SKM-1 treated with dmso at 0.1 percent for 144 hours (cell line): Measurements from ENCODE around the gene CBLB.
A peak's percentile ranks its signal among the peaks of the same experiment; 100 is the strongest.

Experiments
- DNase-seq: peaks from one replicate; lab custom pipeline; 2025; ENCODE audit not compliant: unreplicated experiment; lab: John Stamatoyannopoulos, UW

CBLB gene

DNA sequence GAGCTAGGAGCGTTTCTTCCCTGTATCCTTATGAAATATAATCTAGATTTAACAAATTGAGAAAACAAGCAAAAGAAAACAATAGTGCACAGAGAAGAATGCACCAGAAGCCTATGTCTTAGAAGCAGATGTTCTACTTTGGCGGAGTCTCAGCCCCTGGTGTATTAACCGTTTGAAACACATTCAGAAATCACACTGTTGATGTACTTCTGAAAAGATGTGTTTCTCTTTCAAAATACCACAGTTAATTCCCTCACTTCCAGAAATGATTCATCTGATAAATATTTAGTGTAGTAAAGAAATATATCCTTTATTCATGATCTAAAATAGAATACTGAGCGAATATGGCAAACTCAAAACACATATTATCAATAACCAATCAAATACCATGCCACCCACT lies 77.7 kb downstream of the CBLB start:
- DNase-seq: no peak

DNA sequence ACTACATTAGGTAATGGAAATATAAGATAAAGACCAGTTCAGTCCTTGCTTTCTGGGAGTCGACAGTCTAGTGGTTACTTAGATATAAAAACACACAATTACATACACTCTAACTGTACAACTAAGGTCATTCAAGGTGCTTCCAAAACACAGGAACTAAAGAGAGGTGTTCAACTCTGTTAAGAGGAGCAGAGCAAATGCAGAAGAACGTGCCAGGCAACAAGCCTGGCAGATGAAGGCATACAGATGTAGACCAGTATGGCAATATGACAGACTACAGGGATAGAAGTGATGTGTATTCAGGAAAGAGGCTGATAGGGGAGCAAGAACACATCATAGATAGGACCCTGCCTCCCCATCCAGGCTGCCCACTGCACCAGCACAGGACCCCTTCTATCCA lies 78.3 kb downstream of the CBLB start:
- no peak for DNase-seq

DNA sequence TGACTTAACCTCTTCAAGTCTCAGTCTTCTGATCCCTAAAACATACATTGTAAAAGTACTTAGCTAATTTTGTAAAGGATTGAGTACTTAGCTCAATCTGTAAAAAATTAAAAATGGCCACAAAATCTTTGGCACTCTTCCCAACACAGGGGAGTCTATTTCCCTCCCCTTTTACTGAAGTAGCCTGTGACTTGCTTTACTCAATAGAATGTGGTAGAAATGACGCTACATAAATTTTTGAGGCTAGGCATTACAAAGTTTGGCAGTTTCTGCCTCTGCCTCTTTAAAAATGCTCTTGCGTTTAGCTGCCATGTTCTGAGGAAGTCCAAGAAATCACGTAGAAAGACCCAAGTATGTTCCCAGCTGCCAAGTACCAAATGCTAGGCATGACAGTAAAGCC lies 80.2 kb downstream of the CBLB start:
- DNase-seq: no peak

DNA sequence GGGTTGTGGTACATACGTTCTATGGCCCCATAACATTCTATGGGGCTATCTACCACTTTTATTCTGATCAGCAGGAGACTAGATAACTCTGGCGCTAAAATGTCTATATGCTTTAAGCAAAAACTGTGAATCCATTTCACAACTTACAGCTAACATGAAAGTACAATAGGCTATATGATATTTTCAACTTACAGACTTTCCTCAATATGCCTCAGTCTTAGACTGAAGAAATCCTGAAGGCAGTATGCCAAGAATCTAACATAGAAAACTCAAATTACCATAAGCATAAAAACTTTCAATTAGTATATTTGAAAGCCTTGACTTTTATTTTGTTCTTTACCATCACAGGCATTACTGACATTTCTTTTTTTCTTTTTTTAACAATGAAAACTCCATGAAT lies 81.4 kb downstream of the CBLB start:
- DNase-seq: no peak

DNA sequence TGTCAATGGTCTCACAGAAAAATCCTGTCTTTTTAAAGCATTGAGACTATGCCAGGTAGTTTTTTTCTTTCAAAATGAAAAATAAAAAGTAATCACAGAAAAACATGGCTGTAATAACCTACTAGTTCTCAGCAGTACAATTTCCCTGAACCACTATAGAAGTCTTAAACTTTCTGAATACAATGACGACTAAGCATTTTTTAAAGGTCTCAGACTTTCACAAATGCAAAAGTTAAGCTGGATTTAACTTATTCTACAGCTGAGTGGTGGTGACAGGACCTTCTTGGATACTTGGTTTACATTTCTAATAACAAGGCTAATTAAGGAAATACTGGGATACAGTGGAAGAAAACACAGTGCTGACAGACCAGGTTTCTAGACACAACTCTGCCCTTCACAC lies 81.8 kb downstream of the CBLB start:
- DNase-seq: no peak

DNA sequence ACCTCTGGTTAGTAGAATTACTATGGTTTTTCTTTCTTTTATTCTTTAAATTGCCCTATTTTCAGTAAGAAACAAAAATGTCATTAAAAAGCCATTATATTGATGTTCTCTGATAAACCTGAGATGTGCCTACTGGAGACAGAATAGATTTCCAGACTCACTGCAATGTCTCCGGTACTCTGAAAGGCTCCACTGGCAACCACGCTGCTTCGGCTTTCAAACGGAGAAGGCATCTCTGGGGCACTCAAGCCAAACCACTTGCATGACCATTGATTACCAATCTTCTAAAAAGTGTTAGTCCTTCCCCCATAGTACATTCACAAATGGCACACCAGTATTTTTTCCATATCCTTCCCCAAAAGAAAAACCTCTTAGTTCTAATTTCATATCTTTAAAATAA lies 82.6 kb downstream of the CBLB start:
- DNase-seq: no peak

DNA sequence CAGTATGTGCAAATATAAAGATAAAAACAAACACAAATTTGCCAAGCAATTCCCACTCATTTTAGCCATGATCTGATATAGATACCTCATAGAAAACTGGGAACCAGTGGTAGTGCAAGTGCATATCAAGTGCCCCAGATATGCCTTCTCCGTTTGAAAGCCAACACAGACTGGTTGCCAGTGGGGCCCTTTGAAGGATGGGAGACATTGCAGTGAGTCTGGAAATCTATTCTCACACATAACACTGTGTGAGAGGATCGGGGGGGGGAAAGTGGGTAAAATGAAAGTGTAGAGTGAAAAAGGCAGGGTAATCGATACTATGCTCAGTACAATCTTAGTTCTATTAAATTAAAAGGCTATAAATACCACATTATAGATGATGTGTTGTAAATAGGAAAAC lies 83.0 kb downstream of the CBLB start:
- DNase-seq: no peak

DNA sequence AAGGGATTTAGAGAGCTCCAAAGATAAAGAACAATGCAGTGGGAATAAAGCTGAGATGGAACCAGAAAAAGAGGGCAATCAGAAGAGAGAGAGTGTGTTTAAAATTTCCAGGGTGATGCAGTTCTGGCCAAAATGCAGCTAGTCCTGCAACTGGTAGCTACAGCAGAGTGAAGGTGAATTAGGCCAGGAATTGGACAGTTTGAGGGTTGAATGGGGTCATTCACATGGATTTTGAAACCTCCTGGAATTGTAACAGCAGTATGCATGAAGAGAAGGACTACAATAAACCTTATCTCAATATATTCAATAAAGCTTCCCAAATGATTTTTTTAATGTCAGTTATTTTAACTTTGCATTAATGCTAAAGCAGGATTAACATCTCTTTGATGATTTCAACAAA lies 85.2 kb downstream of the CBLB start:
- DNase-seq: no peak

DNA sequence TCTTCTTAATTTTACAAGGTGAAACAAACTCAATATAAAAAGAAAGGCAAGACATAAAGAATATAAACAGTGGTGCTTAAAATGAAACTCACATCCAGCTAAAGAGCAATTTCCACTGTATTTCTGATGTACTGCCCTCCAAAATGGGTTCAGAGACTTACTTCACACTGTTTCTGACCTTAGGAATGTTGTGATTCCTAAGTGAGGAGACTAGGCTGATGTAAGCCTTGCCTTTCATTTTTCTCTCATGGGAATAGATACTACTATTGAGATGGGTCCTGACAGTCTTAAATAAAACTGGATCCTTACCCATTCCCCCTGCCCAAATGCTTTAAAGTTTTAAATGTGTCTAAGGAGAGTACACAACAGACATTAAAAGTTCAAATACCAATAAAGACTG lies 86.9 kb downstream of the CBLB start:
- DNase-seq: no peak

DNA sequence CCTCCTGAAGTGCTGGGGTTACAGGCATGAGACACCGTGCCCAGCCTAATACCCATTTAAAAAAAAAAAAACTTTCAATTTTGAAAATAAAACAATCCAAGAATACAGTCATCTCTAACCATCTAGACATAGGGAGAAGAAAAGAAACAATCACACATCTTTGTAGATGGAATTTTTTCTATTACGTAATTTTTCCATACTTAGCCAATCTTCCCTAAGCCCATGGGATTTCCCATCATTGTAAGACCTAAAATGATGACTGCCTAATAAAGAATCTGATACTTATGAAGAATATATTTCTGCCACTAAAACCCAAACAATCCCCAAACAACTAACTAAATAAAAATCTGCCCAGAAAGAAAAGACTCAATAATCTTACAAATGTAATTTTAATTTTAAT lies 88.7 kb downstream of the CBLB start:
- no peak for DNase-seq

DNA sequence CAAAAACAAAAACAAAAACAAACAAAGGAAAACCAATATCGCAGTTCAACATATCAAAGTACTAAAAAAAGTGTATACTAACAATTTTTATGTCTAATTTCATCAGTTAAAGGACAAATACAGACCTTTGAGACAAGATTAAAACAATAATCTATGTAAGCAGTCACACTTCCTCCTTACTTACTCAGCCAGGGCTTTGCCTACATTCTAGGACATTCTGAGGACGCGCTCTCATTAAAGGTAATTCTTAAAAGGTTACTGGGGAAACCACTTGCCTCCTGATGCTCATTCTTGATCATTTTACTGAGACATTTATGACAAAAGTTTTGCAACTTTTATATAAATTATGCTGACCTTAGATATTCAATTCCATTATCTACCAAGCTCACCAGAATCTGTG lies 93.4 kb downstream of the CBLB start:
- no peak for DNase-seq

DNA sequence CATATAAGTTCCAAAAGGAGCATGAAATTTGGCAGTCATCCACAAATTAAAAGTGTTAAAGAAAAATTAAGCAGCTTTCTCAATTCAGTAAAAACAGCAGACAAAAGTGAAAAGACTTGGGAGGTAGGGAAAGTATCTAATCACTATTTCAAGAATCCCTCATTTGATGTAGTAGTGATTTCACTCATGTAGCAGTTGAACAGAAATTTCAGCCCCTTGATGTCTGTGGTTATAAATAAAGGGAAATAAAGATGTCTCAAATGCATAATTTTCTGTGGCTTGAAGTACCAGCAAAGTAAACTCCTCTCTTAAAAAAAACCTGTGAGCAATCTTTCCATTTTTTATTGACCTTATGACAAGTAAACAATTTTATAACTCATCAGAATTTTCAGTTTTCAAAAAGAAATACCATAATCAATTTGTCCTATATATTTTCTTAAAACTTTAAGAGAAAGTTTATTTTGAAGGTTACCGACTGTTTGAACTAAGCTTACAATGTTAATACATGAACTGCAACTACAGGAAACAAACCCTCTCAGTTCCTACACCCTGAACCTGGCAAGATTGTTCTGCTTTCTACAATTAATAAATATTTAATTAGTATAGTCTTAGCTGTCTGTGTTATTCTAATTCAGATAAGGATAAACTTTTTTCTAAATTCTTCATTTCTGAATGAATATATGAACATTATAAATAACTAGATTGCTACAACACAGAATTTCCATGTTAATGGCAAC lies 94.2 kb downstream of the CBLB start:
- DNase-seq: no peak

DNA sequence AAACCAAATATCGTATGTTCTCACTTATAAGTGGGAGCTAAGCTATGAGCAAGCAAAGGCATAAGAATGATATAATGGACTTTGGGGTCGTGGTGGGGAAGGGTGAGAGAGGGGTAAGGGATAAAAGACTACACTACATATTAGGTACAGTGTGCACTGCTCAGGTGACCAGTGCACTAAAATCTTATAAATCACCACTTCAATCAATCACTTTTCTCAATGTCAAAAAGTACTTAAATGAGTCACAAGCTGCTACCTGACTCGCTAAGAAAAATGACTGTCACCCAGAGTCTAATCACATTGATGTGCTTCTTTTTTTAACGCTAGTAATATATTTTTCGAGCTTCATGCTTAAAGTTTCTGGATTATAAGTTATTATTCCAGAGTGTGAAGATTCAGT lies 95.5 kb downstream of the CBLB start:
- DNase-seq: no peak

DNA sequence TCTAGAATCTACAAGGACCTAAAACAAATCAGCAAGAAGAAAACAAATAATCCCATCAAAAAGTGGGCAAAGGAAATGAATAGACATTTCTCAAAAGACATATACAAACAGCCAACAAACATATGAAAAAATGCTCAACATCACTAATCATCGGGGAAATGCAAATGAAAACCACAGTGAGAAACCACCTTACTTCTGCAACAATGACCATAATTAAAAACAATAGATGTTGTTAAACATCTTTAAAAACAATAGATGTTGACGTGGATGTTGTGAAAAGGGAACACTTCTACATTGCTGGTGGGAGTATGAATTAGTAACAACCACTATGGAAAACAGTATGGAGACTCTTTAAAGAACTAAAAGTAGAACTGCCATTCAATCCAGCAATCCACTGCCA lies 96.2 kb downstream of the CBLB start:
- no peak for DNase-seq

DNA sequence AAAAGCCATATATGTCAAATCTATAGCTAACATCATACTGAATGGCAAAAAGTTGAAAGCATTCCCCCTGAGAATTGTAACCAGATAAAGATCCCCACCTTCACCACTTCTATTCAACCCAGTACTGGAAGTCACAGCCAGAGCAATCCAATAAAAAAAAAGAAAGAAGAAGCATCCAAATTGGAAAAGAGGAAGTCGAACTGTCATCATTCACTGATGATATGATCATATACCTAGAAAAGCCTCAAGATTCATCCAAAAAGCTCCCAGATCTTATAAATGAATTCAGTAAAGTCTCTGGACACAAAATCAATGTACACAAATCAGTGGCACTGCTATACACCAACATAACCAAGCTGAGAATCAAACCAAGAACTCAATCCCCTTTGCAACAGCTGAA lies 97.4 kb downstream of the CBLB start:
- DNase-seq: no peak

DNA sequence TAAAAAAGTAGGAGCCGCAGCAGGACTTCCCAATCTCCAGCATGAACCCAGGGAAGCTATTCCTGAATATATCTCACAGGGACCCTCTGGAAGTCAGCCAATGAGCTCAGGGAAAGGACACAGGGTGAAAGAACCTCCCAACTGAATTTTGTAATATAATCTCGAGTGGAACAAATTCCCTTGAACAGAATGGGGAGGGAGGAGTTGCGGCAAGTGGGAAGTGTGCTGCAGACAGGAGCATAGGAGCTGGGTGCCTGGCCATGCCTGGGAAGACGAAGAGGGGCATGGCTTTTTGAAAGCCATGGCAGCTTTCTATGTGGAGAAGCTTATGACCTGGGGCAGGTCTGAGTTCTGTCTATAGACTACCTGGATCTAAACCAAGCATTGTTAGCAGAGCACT lies 98.4 kb downstream of the CBLB start:
- no peak for DNase-seq

DNA sequence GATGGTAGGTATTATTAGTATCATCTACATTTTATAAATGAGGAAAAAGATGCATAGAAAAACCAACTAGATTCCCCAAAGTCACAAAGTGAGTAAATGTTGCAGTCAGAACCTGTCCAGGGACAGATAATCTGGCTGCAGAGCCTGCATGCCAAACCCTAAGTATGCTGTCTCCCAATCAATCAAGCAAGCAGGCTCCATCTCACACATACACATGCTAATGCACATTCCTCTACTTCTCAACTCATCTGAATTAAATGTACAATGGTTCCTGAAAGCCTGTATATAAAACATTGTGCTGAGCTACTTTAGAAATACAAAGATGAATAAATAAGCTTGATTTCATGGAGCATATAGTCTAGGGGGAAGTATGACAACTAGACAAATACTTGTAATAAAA lies 101.0 kb downstream of the CBLB start:
- no peak for DNase-seq

DNA sequence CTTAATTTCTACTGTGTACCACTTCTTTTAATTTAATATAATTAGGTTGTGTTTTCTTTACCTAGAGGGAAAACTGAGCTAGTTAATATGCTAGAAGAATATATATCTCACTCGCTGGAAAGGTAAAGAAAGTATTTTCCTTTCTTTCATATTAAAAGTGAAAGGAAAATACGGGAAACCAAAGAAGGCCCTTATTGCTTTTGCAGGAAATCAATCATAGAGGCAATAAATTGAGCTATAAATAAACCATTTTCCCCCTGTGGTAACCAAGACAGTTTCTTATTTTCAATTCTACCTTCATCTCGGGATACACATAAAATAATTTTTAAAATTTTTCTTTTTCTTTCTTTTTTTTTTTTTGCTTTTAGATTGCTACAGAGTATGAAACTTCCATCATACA lies 101.6 kb downstream of the CBLB start:
- DNase-seq: no peak

DNA sequence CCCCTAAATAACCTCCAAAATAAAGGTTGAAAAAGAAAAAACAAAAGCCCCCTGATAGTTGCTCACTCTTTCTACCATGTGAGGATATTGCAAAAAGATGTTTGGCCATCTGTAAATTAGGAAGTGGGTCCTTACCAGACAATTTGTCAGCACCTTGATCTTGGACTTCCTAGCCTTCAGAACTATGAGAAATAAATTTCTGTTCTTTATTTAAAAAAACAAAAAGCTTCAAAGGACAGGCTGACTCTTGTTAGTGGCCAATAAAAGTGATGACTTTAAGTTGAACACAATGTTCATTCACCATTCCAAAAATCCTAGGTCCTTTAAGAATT lies 103.5 kb downstream of the CBLB start:
- no peak for DNase-seq

DNA sequence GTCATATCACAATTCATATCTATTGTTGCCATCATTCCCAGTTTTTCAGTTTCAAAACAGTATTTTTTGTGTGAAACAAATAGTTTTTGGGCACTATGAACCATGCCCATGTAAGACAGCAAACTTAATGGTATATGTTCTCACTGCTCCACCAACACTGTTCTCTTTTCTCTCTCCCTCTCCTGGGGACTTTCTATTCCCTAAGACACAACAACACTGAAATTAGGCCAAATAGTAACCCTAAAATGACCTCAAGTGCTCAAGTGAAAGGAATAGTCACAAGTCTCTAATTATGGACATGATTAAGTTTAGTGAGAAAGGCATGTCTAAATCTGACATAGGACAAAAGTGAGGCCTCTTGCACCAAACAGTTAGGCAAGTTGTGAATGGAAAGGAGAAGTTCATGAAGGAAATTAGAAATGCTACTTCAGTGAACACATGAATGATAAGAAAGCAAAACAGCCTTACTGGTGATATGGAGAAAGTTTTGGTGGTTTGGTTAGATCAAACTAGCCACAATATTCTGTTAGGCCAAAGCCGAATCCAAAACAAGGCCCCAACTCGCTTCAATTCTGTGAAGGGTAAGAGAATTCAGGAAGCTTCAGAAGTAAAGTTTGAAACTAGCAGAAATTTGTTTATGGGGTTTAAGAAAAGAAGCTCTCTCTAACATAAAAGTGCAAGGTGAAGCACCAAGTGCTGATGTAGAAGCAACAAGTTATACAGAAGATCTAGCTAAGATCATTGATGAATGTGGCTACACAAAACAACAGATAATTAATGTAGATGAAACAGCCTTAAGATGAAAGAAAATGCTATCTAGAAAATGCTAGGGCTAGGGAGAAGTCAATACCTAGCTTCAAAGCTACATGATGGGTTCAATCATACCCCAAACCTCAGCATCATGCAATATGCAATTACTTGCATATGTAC lies 104.2 kb downstream of the CBLB start:
- DNase-seq: peak; percentile 25

DNA sequence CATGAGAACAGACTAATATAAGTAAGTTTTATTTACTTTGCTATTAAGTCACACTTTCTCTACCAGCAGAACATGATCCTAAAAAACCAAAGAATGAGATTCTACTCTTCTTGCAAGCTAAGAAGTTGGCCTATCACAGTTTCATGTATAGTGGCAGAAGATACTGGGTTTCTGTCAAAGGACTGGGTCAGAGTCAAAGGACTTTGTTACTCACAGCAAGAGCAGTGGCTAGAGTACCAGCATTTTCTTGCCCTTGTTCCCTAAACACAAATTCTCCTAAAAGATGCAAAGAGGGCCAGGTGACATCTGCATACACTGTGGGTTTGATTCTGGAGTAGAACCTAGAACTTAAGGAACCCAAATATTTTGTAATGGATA lies 105.2 kb downstream of the CBLB start:
- no peak for DNase-seq

DNA sequence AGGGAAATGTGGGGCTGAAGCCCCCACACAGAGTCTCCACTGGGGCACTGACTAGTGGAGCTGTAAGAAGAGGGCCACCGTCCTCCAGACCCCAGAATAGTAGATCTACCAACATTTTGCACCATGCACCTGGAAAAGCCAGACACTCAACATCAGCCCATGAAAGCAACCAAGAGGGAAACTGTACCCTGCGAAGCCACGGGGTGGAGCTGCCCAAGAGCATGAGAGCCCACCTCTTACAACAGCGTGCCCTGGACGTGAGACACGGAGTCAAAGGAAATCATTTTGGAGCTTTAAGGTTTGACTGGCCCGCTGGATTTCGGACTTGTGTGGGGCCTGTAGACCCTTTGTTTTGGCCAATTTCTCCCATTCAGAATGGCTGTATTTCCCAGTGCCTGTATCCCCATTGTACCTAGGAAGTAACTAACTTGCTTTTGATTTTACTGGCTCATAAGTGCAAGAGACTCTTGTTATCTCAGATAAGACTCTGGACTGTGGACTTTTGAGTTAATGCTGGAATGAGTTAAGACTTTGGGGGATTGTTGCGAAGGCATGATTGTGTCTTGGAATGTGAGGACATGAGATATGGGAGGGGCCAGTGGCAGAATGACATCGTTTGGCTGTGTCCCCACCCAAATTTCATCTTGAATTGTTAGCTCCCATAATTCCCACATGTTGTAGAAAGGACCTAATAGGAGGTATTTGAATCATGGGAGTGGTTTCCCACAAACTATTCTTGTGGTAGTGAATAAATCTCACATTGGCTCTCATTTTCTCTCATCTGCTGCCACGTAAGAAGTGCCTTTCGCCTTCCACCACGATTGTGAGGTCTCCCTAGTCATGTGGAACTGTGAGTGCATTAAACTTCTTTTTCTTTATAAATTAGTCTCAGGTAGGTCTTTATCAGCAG lies 105.8 kb downstream of the CBLB start:
- DNase-seq: no peak
